OCI-LY3 (cell line): ENCODE results near the gene NEURL1.

Experiments used
- H2AFZ ChIP-seq: fragments of 200-600, 300-600 bp; shearing (Covaris generic); 2 replicates; pipeline ENCODE4 v1.6.0; 2014; ENCODE audit warnings: antibody characterized with exemption, low read depth, low read length
- H3K27ac ChIP-seq: fragments of 200-600, 300-600 bp; sonication (generic); 2 replicates; pipeline ENCODE4 v1.5.1; 2014; ENCODE audit warnings: mild to moderate bottlenecking, low read length, moderate library complexity, mixed read lengths
- H3K27me3 ChIP-seq: fragments of 200-600, 300-600 bp; sonication (generic); 2 replicates; pipeline ENCODE4 v1.6.1; 2014; ENCODE audit warnings: low read depth, low read length, mixed read lengths
- H3K36me3 ChIP-seq: fragments of 200-600, 300-600 bp; sonication (generic); replicated peaks from 2 replicates; pipeline ENCODE3; 2014; ENCODE audit warnings: low read depth, low read length, mixed read lengths
- H3K4me1 ChIP-seq: fragments of 300-600, 200-600 bp; sonication (generic); 2 replicates; pipeline ENCODE4 v1.6.1; 2014; ENCODE audit warnings: low read length, mixed read lengths
- H3K4me2 ChIP-seq: fragments of 200-600, 300-600 bp; sonication (generic); 2 replicates; pipeline ENCODE4 v1.6.1; 2014; ENCODE audit warnings: low read length, mixed read lengths
- H3K4me3 ChIP-seq: fragments of 300-600, 200-600 bp; sonication (generic); 2 replicates; pipeline ENCODE4 v1.5.1; 2014; ENCODE audit warnings: antibody characterized with exemption, mild to moderate bottlenecking, low read length, moderate library complexity
- H3K79me2 ChIP-seq: fragments of 300-600, 200-600 bp; shearing (Covaris generic); 2 replicates; pipeline ENCODE4 v1.6.1; 2014; ENCODE audit warnings: mild to moderate bottlenecking, low read length, mixed read lengths
- H3K9ac ChIP-seq: fragments of 300-600, 200-600 bp; shearing (Covaris generic); 2 replicates; pipeline ENCODE4 v1.6.0; 2014; ENCODE audit warnings: mild to moderate bottlenecking, low read length, moderate library complexity
- H3K9me3 ChIP-seq: fragments of 200-600, 300-600 bp; shearing (Covaris generic); 2 replicates; pipeline ENCODE4 v1.6.1; 2014; ENCODE audit warnings: low read length, mixed read lengths; ENCODE audit not compliant: insufficient read depth
- H4K20me1 ChIP-seq: fragments of 200-600, 300-600 bp; sonication (generic); 2 replicates; pipeline ENCODE4 v1.6.1; 2016; ENCODE audit warnings: low read length, mixed read lengths; ENCODE audit not compliant: insufficient read depth
- EZH2phosphoT487 ChIP-seq: fragments of 200-600 bp; shearing (Covaris generic); IDR thresholded peaks from 2 replicates; pipeline ENCODE4 v1.6.1; 2018; ENCODE audit warnings: antibody characterized with exemption, mixed run types, low read depth
- TF ChIP-seq, protein P1 (sequence below): fragments of 200-600, 300-600 bp; sonication (generic); IDR thresholded peaks from 2 replicates; pipeline ENCODE4 v1.5.1; 2014; ENCODE audit warnings: antibody characterized with exemption, low read length, low read depth

The NEURL1 gene

DNA sequence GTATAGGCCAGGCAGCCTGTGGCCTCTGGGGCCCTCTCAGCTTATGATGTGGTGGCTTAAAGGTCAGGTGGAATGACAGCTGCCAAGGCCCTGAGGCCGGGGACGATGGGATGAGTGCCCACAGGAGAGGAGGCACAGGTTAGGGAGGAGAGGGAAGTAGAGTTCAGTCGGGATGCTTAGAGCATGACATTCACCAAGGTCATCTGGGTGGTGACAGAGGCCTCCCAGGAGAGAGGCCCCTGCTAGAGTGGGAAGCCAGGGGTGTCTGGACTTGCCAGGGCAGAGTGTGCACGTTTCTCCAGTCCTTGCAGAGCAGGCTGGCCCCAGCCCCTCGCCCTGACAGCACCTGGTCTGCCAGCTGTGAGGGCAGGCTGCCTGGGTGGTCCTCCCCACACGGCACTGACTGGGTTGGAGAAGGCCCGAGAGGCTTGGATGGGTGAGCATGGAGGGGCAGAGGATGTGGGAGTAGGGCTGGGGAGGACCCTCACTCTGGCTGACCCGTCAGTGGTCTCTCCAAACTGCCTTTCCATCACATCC lies 36.3 kb upstream of the NEURL1 start:
- no peaks in the 10 kb centered on the region for H4K20me1 ChIP-seq
- TF ChIP-seq EZH2phosphoT487 = no peak
- TF ChIP-seq, protein P1, sequence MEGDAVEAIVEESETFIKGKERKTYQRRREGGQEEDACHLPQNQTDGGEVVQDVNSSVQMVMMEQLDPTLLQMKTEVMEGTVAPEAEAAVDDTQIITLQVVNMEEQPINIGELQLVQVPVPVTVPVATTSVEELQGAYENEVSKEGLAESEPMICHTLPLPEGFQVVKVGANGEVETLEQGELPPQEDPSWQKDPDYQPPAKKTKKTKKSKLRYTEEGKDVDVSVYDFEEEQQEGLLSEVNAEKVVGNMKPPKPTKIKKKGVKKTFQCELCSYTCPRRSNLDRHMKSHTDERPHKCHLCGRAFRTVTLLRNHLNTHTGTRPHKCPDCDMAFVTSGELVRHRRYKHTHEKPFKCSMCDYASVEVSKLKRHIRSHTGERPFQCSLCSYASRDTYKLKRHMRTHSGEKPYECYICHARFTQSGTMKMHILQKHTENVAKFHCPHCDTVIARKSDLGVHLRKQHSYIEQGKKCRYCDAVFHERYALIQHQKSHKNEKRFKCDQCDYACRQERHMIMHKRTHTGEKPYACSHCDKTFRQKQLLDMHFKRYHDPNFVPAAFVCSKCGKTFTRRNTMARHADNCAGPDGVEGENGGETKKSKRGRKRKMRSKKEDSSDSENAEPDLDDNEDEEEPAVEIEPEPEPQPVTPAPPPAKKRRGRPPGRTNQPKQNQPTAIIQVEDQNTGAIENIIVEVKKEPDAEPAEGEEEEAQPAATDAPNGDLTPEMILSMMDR = no peak
- H3K27ac ChIP-seq = no peak overlapping the region
- H3K4me2 ChIP-seq = no peak overlapping the region
- H3K4me3 ChIP-seq = no peak overlapping the region
- no peaks in the 10 kb centered on the region for H3K9me3 ChIP-seq
- no peak overlapping the region for H2AFZ ChIP-seq
- H3K27me3 ChIP-seq = no peaks in the 10 kb centered on the region
- H3K36me3 ChIP-seq = no peaks in the 10 kb centered on the region
- H3K9ac ChIP-seq = no peak overlapping the region
- H3K79me2 ChIP-seq = no peaks in the 10 kb centered on the region
- 0 out of 2 replicates have a peak, but pooled peaks cover 4% of the 10 kb centered on the region for H3K4me1 ChIP-seq

DNA sequence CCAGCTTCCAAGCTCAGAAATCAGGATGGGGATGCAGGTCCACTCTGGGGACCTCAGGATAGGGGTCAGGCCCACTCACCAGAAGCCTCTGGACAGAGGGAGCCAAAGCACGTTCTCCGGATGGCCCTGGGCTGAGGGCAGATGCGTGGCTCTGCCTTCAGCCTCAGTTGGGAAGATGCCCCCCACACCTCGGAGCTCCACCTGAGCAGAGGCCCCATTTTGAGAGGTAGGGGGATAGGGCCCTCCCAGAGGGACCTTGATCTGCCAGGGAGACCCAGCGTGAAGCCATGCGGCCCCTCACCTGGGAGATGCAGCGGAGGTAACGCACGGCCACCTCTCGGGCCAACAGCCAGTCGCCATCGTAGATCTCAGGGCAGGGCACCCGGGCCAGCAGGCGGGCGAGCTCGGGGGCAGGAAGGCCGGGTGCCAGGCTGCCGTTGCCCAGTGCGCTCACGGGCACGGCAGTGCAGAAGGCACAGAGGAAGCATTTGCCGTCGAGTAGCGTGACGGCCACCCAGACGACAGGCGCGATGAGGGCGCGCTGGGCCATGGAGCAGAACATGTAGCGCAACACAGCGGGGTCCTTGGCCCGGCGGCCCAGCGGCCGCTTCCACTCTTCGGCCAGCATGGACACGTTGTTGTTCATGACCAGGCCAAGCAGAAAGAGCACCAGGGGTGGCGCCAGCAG lies 35.5 kb upstream of the NEURL1 start:
- H3K4me1 ChIP-seq = no peaks in the 10 kb centered on the region

DNA sequence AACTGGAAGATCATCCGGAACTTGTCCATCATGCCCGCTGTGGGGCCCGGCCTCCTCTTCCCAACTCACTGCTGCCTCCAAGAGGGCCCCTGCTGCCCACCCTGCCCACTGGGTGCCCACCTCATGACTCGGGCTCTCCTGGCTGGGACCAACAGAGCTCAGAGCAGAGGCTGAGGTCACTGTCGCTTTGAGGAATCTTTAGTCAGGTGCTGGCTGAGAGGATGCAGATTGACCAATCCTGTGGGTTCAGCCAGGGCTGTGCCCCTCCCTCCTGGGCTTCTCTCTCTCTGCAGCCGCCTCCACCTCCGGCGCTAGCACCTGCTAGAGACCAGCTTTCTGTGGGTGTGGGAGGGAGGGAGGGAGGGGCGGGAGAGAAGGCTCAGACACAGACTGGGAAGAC lies 34.8 kb upstream of the NEURL1 start, which contains the start of gene CALHM1:
Gene CALHM1, minus strand, starts transcription at position 181 of the 400 bp plus-strand sequence. Its CDS starts 149 bp downstream, at position 32.
- no peak within 1 kb of the TSS for H3K27ac ChIP-seq
- H3K36me3 ChIP-seq = no peaks in the 10 kb centered on the region
- H3K27me3 ChIP-seq = no peaks in the 10 kb centered on the region
- H3K9ac ChIP-seq = no peak within 1 kb of the TSS
- no peak within 1 kb of the TSS for H3K4me2 ChIP-seq
- no peak within 1 kb of the TSS for H2AFZ ChIP-seq
- H3K79me2 ChIP-seq = no peaks in the 10 kb centered on the region
- no peaks in the 10 kb centered on the region for H3K9me3 ChIP-seq
- no peaks in the 10 kb centered on the region for H4K20me1 ChIP-seq
- TF ChIP-seq, protein P1 = no peak
- TF ChIP-seq EZH2phosphoT487 = no peak
- no peaks in the 10 kb centered on the region for H3K4me1 ChIP-seq
- H3K4me3 ChIP-seq = no peak within 1 kb of the TSS

More for the DNA sequence above, 35.5 kb upstream of the NEURL1 start:
- Histone ChIP-seq H2AFZ (no peak overlapping the region), H3K4me3 (no peak overlapping the region), H3K9ac (no peak overlapping the region), H3K36me3 (no peaks in the 10 kb centered on the region), H3K79me2 (no peaks in the 10 kb centered on the region), H4K20me1 (no peaks in the 10 kb centered on the region), H3K27ac (no peak overlapping the region), H3K9me3 (no peaks in the 10 kb centered on the region), H3K27me3 (no peaks in the 10 kb centered on the region), H3K4me2 (no peak overlapping the region)
- TF ChIP-seq EZH2phosphoT487 = no peak
- TF ChIP-seq, protein P1 = no peak

DNA sequence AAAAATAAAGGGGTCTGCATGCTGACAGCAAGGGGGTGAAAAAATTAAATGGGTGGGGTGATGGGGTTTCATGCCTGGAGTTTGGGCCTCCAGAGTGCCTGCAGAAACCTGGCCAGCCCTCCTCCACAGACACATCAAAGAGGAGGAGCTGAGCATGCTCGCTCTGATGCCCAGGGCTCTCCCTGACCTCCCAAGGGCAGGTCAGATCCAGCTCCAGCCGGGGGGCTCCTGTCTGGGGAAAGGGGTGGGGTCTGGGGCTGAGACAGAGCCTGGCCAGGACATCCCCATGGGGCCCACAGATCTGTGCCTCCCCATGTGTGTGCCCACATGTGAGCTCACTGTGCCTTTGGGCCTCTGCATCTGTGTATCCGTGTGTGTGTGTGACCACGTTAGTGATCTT lies 33.9 kb upstream of the NEURL1 start:
- no peaks in the 10 kb centered on the region for H3K9me3 ChIP-seq
- H3K27me3 ChIP-seq = no peaks in the 10 kb centered on the region
- H3K27ac ChIP-seq = no peak overlapping the region
- H3K4me2 ChIP-seq = no peak overlapping the region
- no peak overlapping the region for H3K4me3 ChIP-seq
- H4K20me1 ChIP-seq = no peaks in the 10 kb centered on the region
- H3K4me1 ChIP-seq = peaks cover 7% of the 10 kb centered on the region
- H3K79me2 ChIP-seq = no peaks in the 10 kb centered on the region
- no peaks in the 10 kb centered on the region for H3K36me3 ChIP-seq
- no peak overlapping the region for H3K9ac ChIP-seq
- TF ChIP-seq EZH2phosphoT487 = no peak
- TF ChIP-seq, protein P1 = no peak
- no peak overlapping the region for H2AFZ ChIP-seq
